ENCODE measurements around the gene TSPEAR. TPM values are rescaled to one million over a fixed set of nuclear protein-coding genes. Genes with fewer than 3 reads are reported as not detected.

Gene TSPEAR
- total RNA-seq, 2 donors from 2014 or later: 1.5 to 6.0 TPM

DNA sequence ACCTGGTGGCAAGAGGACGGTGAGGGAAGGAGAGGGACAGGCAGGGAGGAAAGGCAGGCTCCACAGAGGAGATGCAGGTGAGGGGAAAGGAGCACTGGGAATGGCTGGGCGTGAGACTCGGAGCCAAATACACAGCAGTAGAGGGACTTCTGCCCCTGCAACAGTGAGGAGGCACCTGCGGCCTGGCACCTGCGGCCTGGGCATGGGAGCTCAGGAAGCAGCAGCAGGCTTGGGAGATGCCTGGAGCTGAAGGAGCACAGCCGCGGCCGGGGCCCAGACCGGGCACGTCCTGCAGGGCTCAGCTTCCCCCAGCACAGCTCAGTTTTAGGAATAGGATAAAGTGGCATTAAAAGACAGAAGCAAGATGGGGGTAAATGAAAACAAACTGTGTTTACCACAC lies 20.9 kb upstream of the TSPEAR start:
- Mint-ChIP-seq H3K36me3 (ENCODE audit: low read depth) (no peaks in the 10 kb centered on the region), H3K9me3 (no peaks in the 10 kb centered on the region), H3K27ac (no peak overlapping the region), H3K4me1 (peaks cover 15% of the 10 kb centered on the region), H3K27me3 (ENCODE audit: insufficient read depth) (peaks cover 8% of the 10 kb centered on the region), H3K4me3 (no peak overlapping the region)
- Histone ChIP-seq H3K9ac (ENCODE audit: extremely low read depth, low read length, poor library complexity, severe bottlenecking) (no peak overlapping the region), H3K36me3 (ENCODE audit: control insufficient read depth, insufficient read depth, low read length) (no peaks in the 10 kb centered on the region), H3K4me1 (ENCODE audit: control insufficient read depth, insufficient read depth, low read length) (no peaks in the 10 kb centered on the region), H3K4me3 (ENCODE audit: low read length) (no peak overlapping the region), H3K27ac (ENCODE audit: low read depth, low read length) (no peak overlapping the region), H3K27me3 (ENCODE audit: control insufficient read depth, insufficient read depth, low read length, poor library complexity, severe bottlenecking) (no peaks in the 10 kb centered on the region), H3K9me3 (ENCODE audit: control insufficient read depth, low read length) (no peaks in the 10 kb centered on the region)
- TF ChIP-seq, protein P1, sequence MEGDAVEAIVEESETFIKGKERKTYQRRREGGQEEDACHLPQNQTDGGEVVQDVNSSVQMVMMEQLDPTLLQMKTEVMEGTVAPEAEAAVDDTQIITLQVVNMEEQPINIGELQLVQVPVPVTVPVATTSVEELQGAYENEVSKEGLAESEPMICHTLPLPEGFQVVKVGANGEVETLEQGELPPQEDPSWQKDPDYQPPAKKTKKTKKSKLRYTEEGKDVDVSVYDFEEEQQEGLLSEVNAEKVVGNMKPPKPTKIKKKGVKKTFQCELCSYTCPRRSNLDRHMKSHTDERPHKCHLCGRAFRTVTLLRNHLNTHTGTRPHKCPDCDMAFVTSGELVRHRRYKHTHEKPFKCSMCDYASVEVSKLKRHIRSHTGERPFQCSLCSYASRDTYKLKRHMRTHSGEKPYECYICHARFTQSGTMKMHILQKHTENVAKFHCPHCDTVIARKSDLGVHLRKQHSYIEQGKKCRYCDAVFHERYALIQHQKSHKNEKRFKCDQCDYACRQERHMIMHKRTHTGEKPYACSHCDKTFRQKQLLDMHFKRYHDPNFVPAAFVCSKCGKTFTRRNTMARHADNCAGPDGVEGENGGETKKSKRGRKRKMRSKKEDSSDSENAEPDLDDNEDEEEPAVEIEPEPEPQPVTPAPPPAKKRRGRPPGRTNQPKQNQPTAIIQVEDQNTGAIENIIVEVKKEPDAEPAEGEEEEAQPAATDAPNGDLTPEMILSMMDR (conservative IDR thresholded peaks at IDR 0.05): no peak
- DNase-seq: no peak
- WGBS, 2 experiments (ENCODE audit: insufficient coverage in 1 of 2, insufficient read length in 1 of 2): 92 to 94% methylated on average over 3 to 10 of the region's 10 CpGs

DNA sequence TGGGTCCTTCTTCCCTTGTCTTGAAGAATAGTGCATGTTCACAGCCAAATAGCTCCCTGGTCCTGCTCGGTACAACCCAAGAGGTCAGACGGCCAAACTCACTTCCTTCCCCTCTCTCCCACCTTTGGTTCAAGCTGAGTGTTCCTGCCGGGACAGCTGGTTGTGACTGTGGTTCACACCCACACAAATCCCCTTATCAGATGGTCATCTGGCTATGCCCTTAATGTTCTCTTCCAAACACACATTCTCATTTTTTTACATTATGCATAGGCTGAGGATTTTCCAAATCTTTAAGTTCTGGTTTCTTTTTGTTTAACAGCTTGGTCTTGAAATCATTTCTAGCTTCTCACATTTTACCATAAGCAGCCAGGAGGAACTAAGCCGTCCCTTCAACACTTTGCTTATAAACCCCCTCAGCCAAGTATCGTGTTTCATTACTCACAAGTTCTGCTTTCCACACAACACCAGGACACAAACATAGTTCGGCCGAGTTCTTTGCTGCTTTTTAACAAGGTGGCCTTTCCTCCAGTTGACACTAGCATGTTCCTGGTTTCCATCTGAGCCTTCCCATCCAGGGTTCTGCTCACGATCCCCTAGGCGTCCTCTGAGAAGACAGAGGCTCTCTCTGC lies 19.7 kb upstream of the TSPEAR start:
- peaks cover 15% of the 10 kb centered on the region for H3K4me1 Mint-ChIP-seq
- DNase-seq: no peak
- Histone ChIP-seq H3K9ac (ENCODE audit: extremely low read depth, low read length, poor library complexity, severe bottlenecking) (no peak overlapping the region), H3K27me3 (ENCODE audit: control insufficient read depth, insufficient read depth, low read length, poor library complexity, severe bottlenecking) (no peaks in the 10 kb centered on the region), H3K27ac (ENCODE audit: low read depth, low read length) (no peak overlapping the region), H3K4me1 (ENCODE audit: control insufficient read depth, insufficient read depth, low read length) (no peaks in the 10 kb centered on the region), H3K9me3 (ENCODE audit: control insufficient read depth, low read length) (no peaks in the 10 kb centered on the region), H3K36me3 (ENCODE audit: control insufficient read depth, insufficient read depth, low read length) (no peaks in the 10 kb centered on the region), H3K4me3 (ENCODE audit: low read length) (no peak overlapping the region)
- TF ChIP-seq, protein P1 (conservative IDR thresholded peaks at IDR 0.05): no peak
- no peak overlapping the region for H3K4me3 Mint-ChIP-seq
- no peaks in the 10 kb centered on the region for H3K36me3 Mint-ChIP-seq (ENCODE audit: low read depth)
- no peaks in the 10 kb centered on the region for H3K9me3 Mint-ChIP-seq
- WGBS, 2 experiments (ENCODE audit: insufficient coverage in 1 of 2, insufficient read length in 1 of 2): 87 to 88% methylated on average over 9 of the region's 9 CpGs
- peaks cover 13% of the 10 kb centered on the region for H3K27me3 Mint-ChIP-seq (ENCODE audit: insufficient read depth)
- no peak overlapping the region for H3K27ac Mint-ChIP-seq

DNA sequence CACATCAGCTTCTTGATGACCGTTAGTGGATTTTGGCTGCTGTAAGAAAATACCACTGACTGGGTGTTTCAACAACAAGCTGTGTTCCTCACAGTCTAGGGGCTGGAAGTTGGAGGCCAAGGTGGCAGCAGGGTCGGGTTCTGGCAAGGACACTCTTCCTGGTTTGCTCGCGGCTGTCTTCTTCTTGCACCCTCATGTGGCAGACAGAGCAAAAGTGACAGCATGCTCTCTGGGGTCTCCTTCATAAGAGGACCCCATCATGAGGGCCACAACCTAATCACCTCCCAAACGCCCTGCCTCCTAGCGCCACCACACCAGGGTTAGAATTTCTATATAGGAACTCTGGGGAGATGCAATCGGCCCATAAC lies 18.6 kb upstream of the TSPEAR start:
- Histone ChIP-seq H3K36me3 (ENCODE audit: control insufficient read depth, insufficient read depth, low read length) (no peaks in the 10 kb centered on the region), H3K4me3 (ENCODE audit: low read length) (no peak overlapping the region), H3K9me3 (ENCODE audit: control insufficient read depth, low read length) (no peaks in the 10 kb centered on the region), H3K27ac (ENCODE audit: low read depth, low read length) (no peak overlapping the region), H3K27me3 (ENCODE audit: control insufficient read depth, insufficient read depth, low read length, poor library complexity, severe bottlenecking) (no peaks in the 10 kb centered on the region), H3K4me1 (ENCODE audit: control insufficient read depth, insufficient read depth, low read length) (no peaks in the 10 kb centered on the region), H3K9ac (ENCODE audit: extremely low read depth, low read length, poor library complexity, severe bottlenecking) (no peak overlapping the region)
- H3K4me1 Mint-ChIP-seq: peaks cover 13% of the 10 kb centered on the region
- H3K4me3 Mint-ChIP-seq: no peak overlapping the region
- WGBS, 2 experiments (ENCODE audit: insufficient coverage in 1 of 2, insufficient read length in 1 of 2): 92 to 94% methylated on average over 4 to 7 of the region's 7 CpGs
- H3K36me3 Mint-ChIP-seq (ENCODE audit: low read depth): no peaks in the 10 kb centered on the region
- H3K27me3 Mint-ChIP-seq (ENCODE audit: insufficient read depth): peaks cover 16% of the 10 kb centered on the region
- DNase-seq: no peak
- no peaks in the 10 kb centered on the region for H3K9me3 Mint-ChIP-seq
- H3K27ac Mint-ChIP-seq: no peak overlapping the region
- TF ChIP-seq, protein P1 (conservative IDR thresholded peaks at IDR 0.05): no peak

All from endodermal cell (in vitro differentiated cells).